ENCODE results near the gene UXS1. TPM values are rescaled to one million over a fixed set of nuclear protein-coding genes. Genes with fewer than 3 reads are reported as not detected.

Gene UXS1
- total RNA-seq, 4 donors from 2014 or later = 8.0 to 46.9 (median 18.4) TPM

- H3K9me3 ChIP-seq = no peaks in the 10 kb centered on the region
- DNase-seq (no peak), ATAC-seq (no peak)
- in situ Hi-C loops (cut with MboI; ENCODE audit: low sequenced_read_pairs in 4 of 4) (no loop called here), intact Hi-C loops (cut with DNase I; ENCODE audit: low total_unique reads) (no loop called here)
- H3K4me3 ChIP-seq = no peak overlapping the region
- no peaks in the 10 kb centered on the region for H3K36me3 ChIP-seq
- H3K27ac ChIP-seq = no peak overlapping the region
- H3K27me3 ChIP-seq = no peaks in the 10 kb centered on the region
- peaks cover 0 to 12% of the 10 kb centered on the region in 2 donors for H3K4me1 ChIP-seq
- TF ChIP-seq POLR2A (IDR thresholded peaks at IDR 0.05) (no peak), CTCF (IDR thresholded peaks at IDR 0.05 in 4 of 5, conservative IDR thresholded peaks at IDR 0.05 in 1 of 5) (no peak)
These were observed 13.0 kb downstream of the UXS1 start for GRCh38 chr2:106181064-106181463.

GRCh38 chr2:106180602-106181001 lies 13.5 kb downstream of the UXS1 start:
- intact Hi-C loops (cut with DNase I; ENCODE audit: low total_unique reads) (no loop called here), in situ Hi-C loops (cut with MboI; ENCODE audit: low sequenced_read_pairs in 4 of 4) (no loop called here)
- no peaks in the 10 kb centered on the region for H3K9me3 ChIP-seq

GRCh38 chr2:106178716-106179115 lies 15.4 kb downstream of the UXS1 start:
- no peak for ATAC-seq
- no peak for DNase-seq
- intact Hi-C loops (cut with DNase I; ENCODE audit: low total_unique reads) (no loop called here), in situ Hi-C loops (cut with MboI; ENCODE audit: low sequenced_read_pairs in 4 of 4) (no loop called here)
- Histone ChIP-seq H3K36me3 (no peaks in the 10 kb centered on the region), H3K4me3 (no peak overlapping the region), H3K9me3 (no peaks in the 10 kb centered on the region), H3K4me1 (peaks cover 0 to 16% of the 10 kb centered on the region in 2 donors), H3K27ac (no peak overlapping the region), H3K27me3 (no peaks in the 10 kb centered on the region)
- TF ChIP-seq POLR2A (IDR thresholded peaks at IDR 0.05) (no peak), CTCF (IDR thresholded peaks at IDR 0.05 in 4 of 5, conservative IDR thresholded peaks at IDR 0.05 in 1 of 5) (no peak)

More at GRCh38 chr2:106180602-106181001, 13.5 kb downstream of the UXS1 start:
- Histone ChIP-seq H3K4me3 (no peak overlapping the region), H3K27ac (no peak overlapping the region), H3K36me3 (no peaks in the 10 kb centered on the region), H3K4me1 (peaks cover 0 to 16% of the 10 kb centered on the region in 2 donors), H3K27me3 (no peaks in the 10 kb centered on the region)
- no peak for DNase-seq
- TF ChIP-seq CTCF (IDR thresholded peaks at IDR 0.05 in 4 of 5, conservative IDR thresholded peaks at IDR 0.05 in 1 of 5) = no peak
- TF ChIP-seq POLR2A (IDR thresholded peaks at IDR 0.05) = no peak
- ATAC-seq = no peak

GRCh38 chr2:106177581-106177980 lies 16.5 kb downstream of the UXS1 start:
- Histone ChIP-seq H3K4me3 (no peak overlapping the region), H3K4me1 (peaks cover 0 to 6% of the 10 kb centered on the region in 2 donors), H3K36me3 (no peaks in the 10 kb centered on the region), H3K27me3 (no peaks in the 10 kb centered on the region), H3K27ac (no peak overlapping the region), H3K9me3 (no peaks in the 10 kb centered on the region)
- in situ Hi-C loops (cut with MboI; ENCODE audit: low sequenced_read_pairs in 4 of 4) (no loop called here), intact Hi-C loops (cut with DNase I; ENCODE audit: low total_unique reads) (no loop called here)
- no peak for ATAC-seq
- TF ChIP-seq POLR2A (IDR thresholded peaks at IDR 0.05) = no peak
- TF ChIP-seq CTCF (IDR thresholded peaks at IDR 0.05 in 4 of 5, conservative IDR thresholded peaks at IDR 0.05 in 1 of 5) = no peak
- DNase-seq = no peak

GRCh38 chr2:106176446-106177099 lies 17.5 kb downstream of the UXS1 start:
- no peak for ATAC-seq
- no peak overlapping the region for H3K27ac ChIP-seq
- H3K9me3 ChIP-seq = no peaks in the 10 kb centered on the region
- H3K27me3 ChIP-seq = no peaks in the 10 kb centered on the region
- TF ChIP-seq POLR2A (IDR thresholded peaks at IDR 0.05) (no peak), CTCF (IDR thresholded peaks at IDR 0.05 in 4 of 5, conservative IDR thresholded peaks at IDR 0.05 in 1 of 5) (no peak)
- intact Hi-C loops (cut with DNase I; ENCODE audit: low total_unique reads) = no loop called here
- no peak overlapping the region for H3K4me3 ChIP-seq
- in situ Hi-C loops (cut with MboI; ENCODE audit: low sequenced_read_pairs in 4 of 4) = no loop called here
- peaks cover 0 to 6% of the 10 kb centered on the region in 2 donors for H3K4me1 ChIP-seq
- DNase-seq = no peak
- no peaks in the 10 kb centered on the region for H3K36me3 ChIP-seq

Data from gastrocnemius medialis (tissue), 4 donors.